Type B pancreatic cell (in vitro differentiated cells): ENCODE results near the gene SHKBP1. TPM values are rescaled to one million over a fixed set of nuclear protein-coding genes. Genes with fewer than 3 reads are reported as not detected.

Experiments used
- DNase-seq: peaks from one replicate; pipeline ENCODE4 v3.0.0; 2021; ENCODE audit warnings: mixed read lengths; ENCODE audit not compliant: unreplicated experiment; ENCODE audit errors: extremely low spot score
- H3K27ac Mint-ChIP-seq: 2 replicates; pipeline ENCODE4 v1.8.0; 2021; ENCODE audit warnings: mild to moderate bottlenecking, mixed read lengths
- H3K27me3 Mint-ChIP-seq: 2 replicates; pipeline ENCODE4 v1.8.0; 2021; ENCODE audit warnings: mixed read lengths
- H3K36me3 Mint-ChIP-seq: 2 replicates; pipeline ENCODE4 v1.8.0; 2021; ENCODE audit warnings: mixed read lengths
- H3K4me1 Mint-ChIP-seq: one replicate; pipeline ENCODE4 v1.8.0; 2021; ENCODE audit warnings: mixed read lengths; ENCODE audit not compliant: unreplicated experiment
- H3K4me3 Mint-ChIP-seq: 2 replicates; pipeline ENCODE4 v1.8.0; 2021; ENCODE audit warnings: mild to moderate bottlenecking, mixed read lengths
- H3K9me3 Mint-ChIP-seq: 2 replicates; pipeline ENCODE4 v1.8.0; 2021; ENCODE audit warnings: mixed read lengths
- total RNA-seq: library from RNA; stranded (reverse); gene quantifications from 2 replicates; pipeline ENCODE4 v1.2.1, GENCODE V29; 2021; ENCODE audit warnings: low replicate concordance
- TF ChIP-seq, protein P1 (sequence below): fragments of 200-600 bp; sonication (generic); conservative IDR thresholded peaks from 2 replicates; pipeline ENCODE4 v1.5.0; 2021; ENCODE audit warnings: antibody characterized with exemption, mild to moderate bottlenecking

Gene SHKBP1
- total RNA-seq, 1 donor from 2014 or later: 54.6 TPM

DNA sequence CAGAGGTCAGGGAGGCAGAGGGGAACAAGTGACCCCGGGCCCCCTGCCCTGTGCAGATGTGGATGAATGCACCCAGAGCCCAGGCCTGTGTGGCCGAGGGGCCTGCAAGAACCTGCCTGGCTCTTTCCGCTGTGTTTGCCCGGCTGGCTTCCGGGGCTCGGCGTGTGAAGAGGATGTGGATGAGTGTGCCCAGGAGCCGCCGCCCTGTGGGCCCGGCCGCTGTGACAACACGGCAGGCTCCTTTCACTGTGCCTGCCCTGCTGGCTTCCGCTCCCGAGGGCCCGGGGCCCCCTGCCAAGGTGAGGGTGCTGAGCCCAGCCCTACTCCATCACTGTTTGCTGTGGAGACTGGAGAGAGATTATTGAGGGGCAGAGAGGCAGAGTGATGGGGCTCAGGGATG is 34.4 kb downstream of the SHKBP1 start:
- TF ChIP-seq, protein P1, sequence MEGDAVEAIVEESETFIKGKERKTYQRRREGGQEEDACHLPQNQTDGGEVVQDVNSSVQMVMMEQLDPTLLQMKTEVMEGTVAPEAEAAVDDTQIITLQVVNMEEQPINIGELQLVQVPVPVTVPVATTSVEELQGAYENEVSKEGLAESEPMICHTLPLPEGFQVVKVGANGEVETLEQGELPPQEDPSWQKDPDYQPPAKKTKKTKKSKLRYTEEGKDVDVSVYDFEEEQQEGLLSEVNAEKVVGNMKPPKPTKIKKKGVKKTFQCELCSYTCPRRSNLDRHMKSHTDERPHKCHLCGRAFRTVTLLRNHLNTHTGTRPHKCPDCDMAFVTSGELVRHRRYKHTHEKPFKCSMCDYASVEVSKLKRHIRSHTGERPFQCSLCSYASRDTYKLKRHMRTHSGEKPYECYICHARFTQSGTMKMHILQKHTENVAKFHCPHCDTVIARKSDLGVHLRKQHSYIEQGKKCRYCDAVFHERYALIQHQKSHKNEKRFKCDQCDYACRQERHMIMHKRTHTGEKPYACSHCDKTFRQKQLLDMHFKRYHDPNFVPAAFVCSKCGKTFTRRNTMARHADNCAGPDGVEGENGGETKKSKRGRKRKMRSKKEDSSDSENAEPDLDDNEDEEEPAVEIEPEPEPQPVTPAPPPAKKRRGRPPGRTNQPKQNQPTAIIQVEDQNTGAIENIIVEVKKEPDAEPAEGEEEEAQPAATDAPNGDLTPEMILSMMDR: no peak
- Mint-ChIP-seq H3K4me3 (no peak overlapping the region), H3K36me3 (peaks cover 13% of the 10 kb centered on the region), H3K4me1 (peaks cover 20% of the 10 kb centered on the region), H3K9me3 (no peaks in the 10 kb centered on the region), H3K27ac (peak overlapping the region; percentile 70), H3K27me3 (peaks cover 59% of the 10 kb centered on the region)
- DNase-seq: no peak

DNA sequence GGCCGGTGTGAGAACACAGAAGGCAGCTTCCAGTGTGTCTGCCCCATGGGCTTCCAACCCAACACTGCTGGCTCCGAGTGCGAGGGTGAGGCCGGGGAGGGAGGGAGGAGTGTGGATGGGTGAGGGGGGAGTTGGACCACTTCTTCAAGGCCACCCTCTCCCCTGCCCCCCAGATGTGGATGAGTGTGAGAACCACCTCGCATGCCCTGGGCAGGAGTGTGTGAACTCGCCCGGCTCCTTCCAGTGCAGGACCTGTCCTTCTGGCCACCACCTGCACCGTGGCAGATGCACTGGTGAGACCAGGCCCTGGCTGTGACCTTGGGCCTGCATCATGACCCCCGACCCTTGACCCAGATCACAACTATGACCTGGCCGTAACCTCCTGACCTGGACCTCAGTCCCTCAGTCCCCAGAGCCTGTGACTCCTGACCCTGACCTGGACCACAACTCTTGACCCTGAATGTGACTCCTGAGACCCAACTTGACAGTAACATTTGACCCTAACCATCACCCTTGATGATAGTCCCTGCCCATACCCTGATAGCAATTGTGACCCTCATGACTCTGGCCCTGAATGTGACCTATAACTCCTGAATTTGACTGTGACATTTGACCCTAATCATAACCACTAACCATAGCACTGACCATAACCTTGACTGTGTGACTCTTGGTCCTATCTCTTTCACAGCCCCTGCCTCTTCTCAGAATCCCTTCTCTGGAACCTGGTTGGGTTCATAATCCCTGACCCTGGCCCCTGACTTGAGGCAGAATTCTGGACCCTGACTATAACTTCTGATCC is 35.4 kb downstream of the SHKBP1 start:
- H3K9me3 Mint-ChIP-seq: no peaks in the 10 kb centered on the region
- no peak overlapping the region for H3K27ac Mint-ChIP-seq
- peaks cover 20% of the 10 kb centered on the region for H3K4me1 Mint-ChIP-seq
- H3K4me3 Mint-ChIP-seq: peak overlapping the region; percentile 11
- no peak for DNase-seq
- peaks cover 13% of the 10 kb centered on the region for H3K36me3 Mint-ChIP-seq
- peaks cover 52% of the 10 kb centered on the region for H3K27me3 Mint-ChIP-seq
- TF ChIP-seq, protein P1: no peak

DNA sequence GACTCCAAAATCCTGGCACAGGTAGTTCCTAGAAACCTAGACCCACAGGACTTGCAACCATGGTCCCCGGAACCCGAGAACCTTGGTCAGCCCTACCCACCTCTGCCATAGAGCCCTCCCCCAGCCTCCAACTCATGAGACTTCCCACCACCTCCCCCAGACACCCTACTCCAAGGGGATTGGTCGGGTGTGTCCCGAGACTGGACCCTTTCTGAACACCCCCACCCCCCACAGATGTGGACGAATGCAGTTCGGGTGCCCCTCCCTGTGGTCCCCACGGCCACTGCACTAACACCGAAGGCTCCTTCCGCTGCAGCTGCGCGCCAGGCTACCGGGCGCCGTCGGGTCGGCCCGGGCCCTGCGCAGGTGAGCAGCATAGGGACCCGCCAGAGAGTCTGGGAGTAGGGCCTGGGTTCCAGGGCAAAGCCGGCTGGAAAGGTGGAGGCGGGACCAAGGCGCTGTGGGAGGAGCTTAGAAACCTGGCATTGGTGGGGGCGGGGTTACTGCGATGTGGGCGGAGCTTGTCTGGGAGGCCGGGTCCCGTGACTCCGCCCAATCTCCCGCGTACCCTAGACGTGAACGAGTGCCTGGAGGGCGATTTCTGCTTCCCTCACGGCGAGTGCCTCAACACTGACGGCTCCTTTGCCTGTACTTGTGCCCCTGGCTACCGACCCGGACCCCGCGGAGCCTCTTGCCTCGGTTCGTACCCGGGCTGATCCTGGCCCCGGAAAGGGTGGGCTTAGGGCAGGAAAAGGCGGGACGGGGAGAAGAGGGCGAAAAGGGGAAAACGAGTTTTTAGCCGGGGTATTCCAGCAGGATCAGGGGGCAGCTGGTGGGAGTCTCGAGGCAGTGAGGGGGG is 36.4 kb downstream of the SHKBP1 start:
- peaks cover 43% of the 10 kb centered on the region for H3K27me3 Mint-ChIP-seq
- peaks cover 13% of the 10 kb centered on the region for H3K36me3 Mint-ChIP-seq
- no peaks in the 10 kb centered on the region for H3K9me3 Mint-ChIP-seq
- TF ChIP-seq, protein P1: no peak
- DNase-seq: no peak
- peak overlapping the region; percentile 74 for H3K27ac Mint-ChIP-seq
- peak overlapping the region; percentile 91 for H3K4me3 Mint-ChIP-seq
- H3K4me1 Mint-ChIP-seq: peaks cover 16% of the 10 kb centered on the region

DNA sequence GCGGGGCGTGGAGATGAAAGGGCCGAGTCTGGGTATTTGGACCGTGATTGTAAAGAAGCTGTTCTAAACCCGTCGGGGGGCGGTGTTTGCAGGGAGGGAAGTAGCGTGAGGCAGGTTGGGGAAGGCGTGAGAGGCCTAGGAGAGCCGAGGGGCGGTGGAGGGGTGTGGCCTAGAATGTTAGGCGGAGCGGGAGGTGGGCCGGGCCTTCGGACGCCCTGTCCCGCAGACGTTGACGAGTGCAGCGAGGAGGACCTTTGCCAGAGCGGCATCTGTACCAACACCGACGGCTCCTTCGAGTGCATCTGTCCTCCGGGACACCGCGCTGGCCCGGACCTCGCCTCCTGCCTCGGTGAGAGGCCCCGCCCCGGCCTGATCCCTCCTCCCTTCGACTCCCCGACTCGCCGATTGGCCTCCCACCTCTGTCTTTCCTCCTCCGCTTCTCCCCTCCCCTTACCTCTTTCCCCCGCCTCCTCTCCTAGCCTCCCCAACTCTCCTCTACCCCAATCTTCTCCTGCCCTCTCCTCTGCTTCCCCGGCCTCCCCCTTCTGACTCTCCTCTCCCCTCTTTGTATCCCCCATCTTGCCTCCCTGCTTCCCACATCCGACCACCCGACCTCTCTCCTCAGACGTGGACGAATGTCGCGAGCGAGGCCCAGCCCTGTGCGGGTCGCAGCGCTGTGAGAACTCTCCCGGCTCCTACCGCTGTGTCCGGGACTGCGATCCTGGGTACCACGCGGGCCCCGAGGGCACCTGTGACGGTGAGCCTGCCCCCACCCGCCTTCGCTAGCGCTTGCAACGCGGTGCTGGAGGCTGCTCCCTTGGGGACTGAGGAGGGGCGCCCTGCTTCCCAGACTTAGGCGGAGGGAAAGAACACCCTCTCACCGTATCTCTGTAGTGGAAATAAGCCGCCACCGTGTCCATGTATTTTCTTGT is 37.3 kb downstream of the SHKBP1 start:
- TF ChIP-seq, protein P1: no peak
- no peak for DNase-seq
- H3K4me3 Mint-ChIP-seq: peak overlapping the region; percentile 91
- H3K9me3 Mint-ChIP-seq: no peaks in the 10 kb centered on the region
- peaks cover 37% of the 10 kb centered on the region for H3K27me3 Mint-ChIP-seq
- H3K4me1 Mint-ChIP-seq: peaks cover 16% of the 10 kb centered on the region
- peak overlapping the region; percentile 74 for H3K27ac Mint-ChIP-seq
- peaks cover 13% of the 10 kb centered on the region for H3K36me3 Mint-ChIP-seq
